Activated CD8-positive, alpha-beta T cell treated with anti-CD3 and anti-CD28 coated beads for 36 hours (primary cell): ENCODE results near the gene GNA12. TPM values are rescaled to one million over a fixed set of nuclear protein-coding genes. Genes with fewer than 3 reads are reported as not detected.

Source experiments
- ATAC-seq: fragments of 200-7000 bp; cut with Tn5 transposase; one replicate; pipeline ENCODE4 v1.10.0; 2021; ENCODE audit warnings: mild to moderate bottlenecking, moderate library complexity
- CTCF ChIA-PET: fragments of 350-600 bp; sonication (Branson Sonifier 250); formaldehyde crosslinking; loops from one replicate; lab custom pipeline; 2021; ENCODE audit warnings: antibody characterized with exemption; lab: Charles Lee
- POLR2A ChIA-PET: fragments of 350-600 bp; sonication (Branson Sonifier 250); formaldehyde crosslinking; loops from one replicate; lab custom pipeline; 2021; ENCODE audit warnings: antibody characterized with exemption; lab: Charles Lee
- DNase-seq: peaks from one replicate; pipeline ENCODE4 v3.0.0-alpha.2; 2020
- H3K27ac Mint-ChIP-seq: one replicate; pipeline ENCODE4 v1.8.0; 2021; ENCODE audit warnings: mild to moderate bottlenecking, mixed read lengths
- H3K27me3 Mint-ChIP-seq: one replicate; pipeline ENCODE4 v1.8.0; 2021; ENCODE audit warnings: mixed read lengths
- H3K36me3 Mint-ChIP-seq: one replicate; pipeline ENCODE4 v1.8.0; 2021; ENCODE audit warnings: low read depth, mixed read lengths
- H3K4me1 Mint-ChIP-seq: one replicate; pipeline ENCODE4 v1.8.0; 2021; ENCODE audit warnings: low read depth, mixed read lengths
- H3K4me3 Mint-ChIP-seq: one replicate; pipeline ENCODE4 v1.8.0; 2021; ENCODE audit warnings: mild to moderate bottlenecking, moderate library complexity, mixed read lengths
- H3K9me3 Mint-ChIP-seq: one replicate; pipeline ENCODE4 v1.8.0; 2021; ENCODE audit warnings: mixed read lengths
- intact Hi-C: fragments of 100-400 bp; cut with micrococcal nuclease; formaldehyde crosslinking; loops from one replicate; pipeline ENCODE4 v1.10.0; 2022
- total RNA-seq, 2 experiments: library from RNA; stranded (reverse); gene quantifications; one replicate each; pipeline ENCODE4 v1.2.3, GENCODE V29; 2021
- TF ChIP-seq, protein P1 (sequence below): fragments of 200-600 bp; IDR thresholded peaks from one replicate; pipeline ENCODE4 v1.8.0; 2022; ENCODE audit warnings: antibody characterized with exemption, mild to moderate bottlenecking

Gene GNA12
- total RNA-seq, 2 experiments from 2014 or later: 21.0 to 21.1 TPM

DNA sequence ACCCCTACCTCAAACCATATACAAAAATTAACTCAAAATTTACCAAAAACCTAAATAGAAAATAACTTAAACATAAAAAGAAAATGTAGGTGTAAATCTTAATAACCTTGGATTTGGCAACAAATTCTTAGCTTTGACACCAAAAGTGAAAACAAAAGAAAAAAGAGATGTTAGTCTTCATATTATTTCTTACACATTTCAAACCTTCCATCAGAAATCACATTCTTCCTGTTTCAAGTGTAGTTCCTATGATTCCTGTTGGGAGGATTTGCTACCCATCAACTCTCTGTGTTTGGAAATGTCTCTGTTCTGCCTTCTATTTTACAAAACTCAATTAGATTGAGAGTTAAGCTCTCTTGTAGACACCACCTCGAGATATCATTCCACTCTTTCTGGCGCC is 62.0 kb downstream of the GNA12 start:
- Mint-ChIP-seq H3K4me3 (peak overlapping the region; percentile 35), H3K27me3 (no peaks in the 10 kb centered on the region), H3K36me3 (peaks cover 16% of the 10 kb centered on the region), H3K27ac (peak overlapping the region; percentile 83), H3K4me1 (peaks cover 38% of the 10 kb centered on the region), H3K9me3 (peaks cover 3% of the 10 kb centered on the region)
- no peak for DNase-seq
- intact Hi-C loops: no loop called here
- CTCF ChIA-PET: interaction anchor here (0.7 to 1.6 kb wide), 7 partner anchors 9 to 112 kb away, joined by 3 to 6 read pairs (median 3); no protein-coding TSS in a partner anchor
- TF ChIP-seq, protein P1, sequence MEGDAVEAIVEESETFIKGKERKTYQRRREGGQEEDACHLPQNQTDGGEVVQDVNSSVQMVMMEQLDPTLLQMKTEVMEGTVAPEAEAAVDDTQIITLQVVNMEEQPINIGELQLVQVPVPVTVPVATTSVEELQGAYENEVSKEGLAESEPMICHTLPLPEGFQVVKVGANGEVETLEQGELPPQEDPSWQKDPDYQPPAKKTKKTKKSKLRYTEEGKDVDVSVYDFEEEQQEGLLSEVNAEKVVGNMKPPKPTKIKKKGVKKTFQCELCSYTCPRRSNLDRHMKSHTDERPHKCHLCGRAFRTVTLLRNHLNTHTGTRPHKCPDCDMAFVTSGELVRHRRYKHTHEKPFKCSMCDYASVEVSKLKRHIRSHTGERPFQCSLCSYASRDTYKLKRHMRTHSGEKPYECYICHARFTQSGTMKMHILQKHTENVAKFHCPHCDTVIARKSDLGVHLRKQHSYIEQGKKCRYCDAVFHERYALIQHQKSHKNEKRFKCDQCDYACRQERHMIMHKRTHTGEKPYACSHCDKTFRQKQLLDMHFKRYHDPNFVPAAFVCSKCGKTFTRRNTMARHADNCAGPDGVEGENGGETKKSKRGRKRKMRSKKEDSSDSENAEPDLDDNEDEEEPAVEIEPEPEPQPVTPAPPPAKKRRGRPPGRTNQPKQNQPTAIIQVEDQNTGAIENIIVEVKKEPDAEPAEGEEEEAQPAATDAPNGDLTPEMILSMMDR: no peak
- POLR2A ChIA-PET: interaction anchor here (0.6 to 3.2 kb wide), 3 partner anchors 12 to 27 kb away, joined by 3 to 9 read pairs (median 3); no protein-coding TSS in a partner anchor
- ATAC-seq: no peak

DNA sequence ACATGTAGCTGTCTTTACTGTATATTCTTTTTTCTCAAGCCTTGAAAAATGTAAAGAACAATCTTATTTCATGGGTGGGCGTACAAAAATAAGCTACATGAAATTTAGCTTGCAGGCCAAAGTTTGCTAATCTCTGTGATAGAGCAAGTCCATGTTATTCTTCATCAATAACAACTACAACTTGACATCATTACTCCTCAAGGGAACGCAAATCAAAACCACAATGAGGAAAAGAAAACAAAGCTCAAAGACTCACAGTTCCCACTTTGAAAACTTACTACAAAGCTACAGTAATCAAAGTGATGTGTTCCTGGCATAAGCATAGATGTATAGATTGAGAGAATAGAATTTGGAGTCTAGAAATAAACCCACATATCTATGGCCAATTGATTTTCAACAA is 62.5 kb downstream of the GNA12 start:
- Mint-ChIP-seq H3K4me3 (no peak overlapping the region), H3K36me3 (peaks cover 16% of the 10 kb centered on the region), H3K27ac (peak overlapping the region; percentile 28), H3K9me3 (peaks cover 3% of the 10 kb centered on the region), H3K4me1 (peaks cover 38% of the 10 kb centered on the region), H3K27me3 (no peaks in the 10 kb centered on the region)
- no peak for ATAC-seq
- ChIA-PET POLR2A (interaction anchor here (0.6 to 3.2 kb wide), 3 partner anchors 12 to 27 kb away, joined by 3 to 9 read pairs (median 3); no protein-coding TSS in a partner anchor), CTCF (interaction anchor here (0.7 to 1.6 kb wide), 5 partner anchors 8 to 112 kb away, joined by 3 to 6 read pairs (median 3); no protein-coding TSS in a partner anchor)
- TF ChIP-seq, protein P1: no peak
- DNase-seq: no peak
- intact Hi-C loops: no loop called here

DNA sequence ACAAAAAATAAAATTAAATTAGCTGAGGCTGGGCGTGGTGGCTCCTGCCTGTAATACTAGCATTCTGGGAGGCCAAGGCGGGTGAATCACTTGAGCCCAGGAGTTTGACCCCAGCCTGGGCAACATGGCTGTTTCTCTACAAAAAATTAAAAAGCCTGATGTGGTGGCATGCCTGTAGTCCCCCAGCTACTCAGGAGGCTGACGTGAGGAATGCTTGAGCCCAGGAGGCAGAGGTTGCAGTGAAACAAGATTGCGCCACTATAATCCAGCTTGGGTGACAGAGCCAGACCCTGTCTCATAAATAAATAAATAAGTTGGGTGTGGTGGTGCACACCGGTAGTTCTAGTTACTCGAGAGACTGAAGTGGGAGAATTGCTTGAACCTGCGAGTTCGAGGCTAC is 65.1 kb downstream of the GNA12 start:
- Mint-ChIP-seq H3K27ac (no peak overlapping the region), H3K4me1 (peaks cover 39% of the 10 kb centered on the region), H3K9me3 (peaks cover 3% of the 10 kb centered on the region), H3K36me3 (peaks cover 13% of the 10 kb centered on the region), H3K27me3 (no peaks in the 10 kb centered on the region), H3K4me3 (no peak overlapping the region)
- TF ChIP-seq, protein P1: no peak
- POLR2A ChIA-PET: no interaction called here
- ATAC-seq (no peak), DNase-seq (no peak)
- CTCF ChIA-PET: interaction anchor here (1.1 to 1.7 kb wide), 2 partner anchors 69 to 85 kb away, joined by 3 to 5 read pairs; no protein-coding TSS in a partner anchor
- intact Hi-C loops: no loop called here

DNA sequence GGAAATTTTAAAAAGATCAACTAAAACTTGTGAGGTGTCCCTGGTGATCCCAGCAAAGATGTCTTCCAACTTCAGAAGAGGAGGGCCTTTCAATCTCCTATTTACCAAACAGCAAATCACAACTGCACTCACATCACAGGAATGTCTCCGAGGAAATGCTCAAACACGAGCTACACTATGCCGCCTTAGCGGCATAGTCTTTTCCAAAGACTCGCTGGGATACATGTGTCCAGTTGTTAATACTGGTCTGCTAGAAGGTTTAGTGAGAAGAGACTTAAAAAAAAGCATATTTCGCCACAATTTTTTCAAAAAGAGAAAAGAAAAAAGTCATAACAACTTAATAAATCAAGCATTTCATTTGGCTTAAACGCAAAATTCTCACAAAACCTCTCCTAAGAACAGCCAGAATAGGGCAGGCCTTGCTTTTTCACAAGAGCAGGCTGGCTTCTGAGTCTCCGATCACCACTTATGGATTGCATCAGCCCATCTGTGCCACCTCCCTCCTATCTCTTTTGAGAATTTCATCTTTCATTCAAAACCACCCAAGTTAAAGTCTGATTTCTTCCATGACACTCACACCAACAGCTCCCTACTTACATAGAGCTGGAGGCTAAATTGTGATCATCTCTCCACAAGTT is 66.1 kb downstream of the GNA12 start:
- ATAC-seq: no peak
- POLR2A ChIA-PET: no interaction called here
- Mint-ChIP-seq H3K36me3 (peaks cover 12% of the 10 kb centered on the region), H3K4me1 (peaks cover 45% of the 10 kb centered on the region), H3K4me3 (no peak overlapping the region), H3K27ac (peak overlapping the region; percentile 15), H3K27me3 (no peaks in the 10 kb centered on the region), H3K9me3 (peaks cover 3% of the 10 kb centered on the region)
- TF ChIP-seq, protein P1: no peak
- CTCF ChIA-PET: interaction anchor here (1.1 to 1.8 kb wide), 3 partner anchors 20 to 86 kb away, joined by 3 to 5 read pairs (median 5); no protein-coding TSS in a partner anchor
- no peak for DNase-seq
- intact Hi-C loops: no loop called here

DNA sequence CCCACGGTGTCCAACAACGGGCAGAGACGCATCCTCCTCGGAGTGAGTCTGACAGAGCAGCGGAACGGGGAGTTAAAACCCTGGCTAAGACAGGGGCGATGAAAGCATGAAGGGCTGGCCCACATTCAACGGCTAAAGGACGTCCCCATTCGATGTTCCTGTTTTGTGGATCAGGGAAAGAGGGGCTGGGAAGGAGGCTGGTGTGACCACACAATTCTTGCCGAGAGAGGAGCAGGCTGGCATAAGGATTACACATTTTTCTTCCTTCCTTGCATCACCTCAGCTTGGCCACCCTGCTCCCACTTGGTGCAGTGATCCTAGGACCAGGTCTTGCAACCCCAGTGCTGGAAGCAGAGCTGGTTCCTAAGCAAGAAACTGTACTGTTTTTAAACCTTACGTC is 67.7 kb downstream of the GNA12 start:
- DNase-seq (no peak), ATAC-seq (no peak)
- intact Hi-C loops: no loop called here
- ChIA-PET POLR2A (no interaction called here), CTCF (interaction anchor here (1.2 kb wide), 1 partner anchor 9 kb away, joined by 3 read pairs; no protein-coding TSS in a partner anchor)
- Mint-ChIP-seq H3K27me3 (no peaks in the 10 kb centered on the region), H3K4me1 (peaks cover 45% of the 10 kb centered on the region), H3K9me3 (no peaks in the 10 kb centered on the region), H3K36me3 (peaks cover 15% of the 10 kb centered on the region), H3K4me3 (no peak overlapping the region), H3K27ac (no peak overlapping the region)
- TF ChIP-seq, protein P1: no peak
